Karpas-422 (cell line): Measurements from ENCODE around the gene CYP2D6. TPM values are rescaled to one million over a fixed set of nuclear protein-coding genes. Genes with fewer than 3 reads are reported as not detected.
"Not testable (repeated sequence)": the region's sequence is repeated elsewhere in the genome, so short reads cannot be mapped to it uniquely, and the experiment has no call there.

Source experiments
- DNase-seq: peaks from one replicate; pipeline ENCODE4 v3.0.0-alpha.2; 2015
- H2AFZ ChIP-seq: fragments of 200-600 bp; sonication (generic); 2 replicates; pipeline ENCODE4 v1.6.1; 2014; ENCODE audit warnings: antibody characterized with exemption, low read length, mixed read lengths
- H3K27ac ChIP-seq: fragments of 200-600 bp; sonication (generic); 2 replicates; pipeline ENCODE4 v1.5.1; 2014; ENCODE audit warnings: mild to moderate bottlenecking, low read length, moderate library complexity
- H3K27me3 ChIP-seq: fragments of 200-600 bp; sonication (generic); 2 replicates; pipeline ENCODE4 v1.6.1; 2014; ENCODE audit warnings: low read length, mixed read lengths
- H3K36me3 ChIP-seq: fragments of 200-600 bp; sonication (generic); 2 replicates; pipeline ENCODE4 v1.6.1; 2014; ENCODE audit warnings: low read length, mixed read lengths; ENCODE audit not compliant: insufficient read depth
- H3K4me1 ChIP-seq: fragments of 200-600 bp; sonication (generic); 2 replicates; pipeline ENCODE4 v1.6.1; 2014; ENCODE audit warnings: mild to moderate bottlenecking, low read length, mixed read lengths
- H3K4me2 ChIP-seq: fragments of 200-600 bp; sonication (generic); 2 replicates; pipeline ENCODE4 v1.6.1; 2014; ENCODE audit warnings: low read length, low read depth, mild to moderate bottlenecking; ENCODE audit not compliant: poor library complexity, severe bottlenecking
- H3K4me3 ChIP-seq: fragments of 200-600 bp; sonication (generic); 2 replicates; pipeline ENCODE4 v1.5.1; 2014; ENCODE audit warnings: mild to moderate bottlenecking, antibody characterized with exemption, low read length, mixed read lengths
- H3K79me2 ChIP-seq: fragments of 200-600 bp; sonication (generic); 2 replicates; pipeline ENCODE4 v1.6.1; 2014; ENCODE audit warnings: mild to moderate bottlenecking, low read length, mixed read lengths
- H3K9ac ChIP-seq: fragments of 200-600 bp; sonication (generic); 2 replicates; pipeline ENCODE4 v1.6.0; 2014; ENCODE audit warnings: low read length
- H3K9me2 ChIP-seq: fragments of 200-600 bp; sonication (generic), shearing (Covaris generic); replicated peaks from 2 replicates; pipeline ENCODE4 v1.6.0; 2014; ENCODE audit warnings: mild to moderate bottlenecking, low read length, moderate library complexity; ENCODE audit not compliant: insufficient read depth
- H3K9me3 ChIP-seq: fragments of 300-700, 200-600 bp; sonication (generic); 2 replicates; pipeline ENCODE4 v1.6.1; 2014; ENCODE audit warnings: low read length, mixed read lengths
- H4K20me1 ChIP-seq: fragments of 200-600 bp; sonication (generic); 2 replicates; pipeline ENCODE4 v1.6.1; 2014; ENCODE audit warnings: mild to moderate bottlenecking, antibody characterized with exemption, low read length, low read depth; ENCODE audit not compliant: insufficient read depth
- total RNA-seq: library from RNA; depleted of rRNA; stranded (reverse); fragments of >200 nt; shearing (Covaris generic); gene quantifications from 2 replicates; pipeline ENCODE4 v1.2.3, GENCODE V29; 2014; ENCODE audit warnings: low replicate concordance

Gene CYP2D6
- total RNA-seq, 1 experiment from 2014 or later = 2.9 TPM

DNA sequence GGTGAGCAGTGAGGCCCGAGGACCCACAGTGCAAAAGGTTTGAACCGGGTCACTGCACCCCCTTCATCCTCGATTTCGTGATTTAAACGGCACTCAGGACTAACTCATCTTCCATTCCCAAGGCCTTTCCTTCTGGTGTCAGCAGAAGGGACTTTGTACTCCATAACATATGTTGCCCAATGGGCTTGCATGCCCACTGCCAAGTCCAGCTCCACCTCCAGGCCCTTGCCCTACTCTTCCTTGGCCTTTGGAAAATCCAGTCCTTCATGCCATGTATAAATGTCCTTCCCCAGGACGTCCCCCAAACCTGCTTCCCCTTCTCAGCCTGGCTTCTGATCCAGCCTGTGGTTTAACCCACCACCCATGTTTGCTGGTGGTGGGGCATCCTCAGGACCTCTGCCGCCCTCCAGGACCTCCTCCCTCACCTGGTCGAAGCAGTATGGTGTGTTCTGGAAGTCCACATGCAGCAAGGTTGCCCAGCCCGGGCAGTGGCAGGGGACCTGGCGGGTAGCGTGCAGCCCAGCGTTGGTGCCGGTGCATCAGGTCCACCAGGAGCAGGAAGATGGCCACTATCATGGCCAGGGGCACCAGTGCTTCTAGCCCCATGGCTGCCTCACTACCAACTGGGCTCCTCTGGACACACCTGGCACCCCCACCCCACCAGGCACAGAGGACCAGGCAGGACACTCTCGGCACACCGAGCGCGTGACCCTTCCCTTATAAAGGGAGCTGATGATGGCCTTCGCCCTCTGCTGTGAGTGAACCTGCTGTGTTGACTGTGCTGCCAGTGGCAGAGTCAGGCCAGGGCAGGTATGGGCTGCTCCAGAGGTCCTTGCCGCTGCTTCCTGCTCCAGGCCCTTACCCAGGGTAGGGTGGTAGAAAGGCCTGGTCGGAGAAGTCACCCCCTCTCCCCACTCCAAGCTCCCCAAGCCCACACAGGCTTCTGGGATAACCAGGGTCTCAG lies 13.5 kb upstream of the CYP2D6 start:
- not testable (repeated sequence) for H3K4me3 ChIP-seq, H3K9me2 ChIP-seq, H3K4me1 ChIP-seq, H2AFZ ChIP-seq, H3K27me3 ChIP-seq, H3K27ac ChIP-seq, H3K9ac ChIP-seq, H3K4me2 ChIP-seq, H3K79me2 ChIP-seq, H3K9me3 ChIP-seq, H4K20me1 ChIP-seq, H3K36me3 ChIP-seq, DNase-seq

GRCh38 chr22:42142771-42143461 lies 12.3 kb upstream of the CYP2D6 start:
- H3K4me1 ChIP-seq = no peaks in the 10 kb centered on the region
- H3K9me2 ChIP-seq = no peaks in the 10 kb centered on the region
- no peaks in the 10 kb centered on the region for H3K9me3 ChIP-seq
- no peaks in the 10 kb centered on the region for H4K20me1 ChIP-seq
- no peaks in the 10 kb centered on the region; the same call in 1 of the 2 replicates for H3K36me3 ChIP-seq
- H3K27ac ChIP-seq = no peak overlapping the region
- no peak overlapping the region for H3K9ac ChIP-seq
- H3K4me3 ChIP-seq = no peak overlapping the region
- H3K79me2 ChIP-seq = no peaks in the 10 kb centered on the region
- H3K4me2 ChIP-seq = no peak overlapping the region
- DNase-seq = no peak
- H3K27me3 ChIP-seq = no peaks in the 10 kb centered on the region
- no peak overlapping the region for H2AFZ ChIP-seq

GRCh38 chr22:42141307-42142057 lies 10.9 kb upstream of the CYP2D6 start:
- H3K9ac ChIP-seq, H3K9me2 ChIP-seq, H3K27me3 ChIP-seq, H3K9me3 ChIP-seq, H3K4me2 ChIP-seq, H3K27ac ChIP-seq, DNase-seq, H3K4me3 ChIP-seq, H4K20me1 ChIP-seq, H2AFZ ChIP-seq, H3K4me1 ChIP-seq, H3K36me3 ChIP-seq, H3K79me2 ChIP-seq: not testable (repeated sequence)

- not testable (repeated sequence) for H3K9ac ChIP-seq, DNase-seq, H3K4me3 ChIP-seq, H3K4me1 ChIP-seq, H4K20me1 ChIP-seq, H3K27me3 ChIP-seq, H3K4me2 ChIP-seq, H3K27ac ChIP-seq, H3K79me2 ChIP-seq, H3K36me3 ChIP-seq, H3K9me3 ChIP-seq, H3K9me2 ChIP-seq, H2AFZ ChIP-seq
Measured at GRCh38 chr22:42140153-42140552, 9.5 kb upstream of the CYP2D6 start.

DNA sequence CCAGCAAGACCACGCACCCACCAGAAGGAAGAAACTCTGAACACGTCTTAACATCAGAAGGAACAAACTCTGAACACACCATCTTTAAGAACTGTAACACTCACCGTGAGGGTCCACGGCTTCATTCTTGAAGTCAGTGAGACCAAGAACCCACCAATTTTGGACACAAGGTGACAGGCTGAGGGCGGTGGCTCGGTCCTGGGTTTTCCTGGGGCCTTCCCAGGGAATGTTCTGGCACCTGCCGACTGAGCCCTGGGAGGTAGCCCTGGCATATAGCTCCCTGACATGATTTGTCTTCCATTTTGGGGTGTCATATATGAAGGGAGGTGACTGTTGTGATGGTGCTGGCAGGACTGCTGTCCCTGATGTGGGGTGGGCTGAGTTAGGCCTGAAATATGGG lies 8.9 kb upstream of the CYP2D6 start:
- H3K27ac ChIP-seq, H3K79me2 ChIP-seq, H3K4me3 ChIP-seq, H3K9me2 ChIP-seq, H2AFZ ChIP-seq, H4K20me1 ChIP-seq, H3K4me1 ChIP-seq, H3K36me3 ChIP-seq, H3K9ac ChIP-seq, H3K9me3 ChIP-seq, DNase-seq, H3K4me2 ChIP-seq, H3K27me3 ChIP-seq: not testable (repeated sequence)

- H3K9me3 ChIP-seq = no peaks in the 10 kb centered on the region
- no peak overlapping the region for H3K27ac ChIP-seq
- H3K9me2 ChIP-seq = no peaks in the 10 kb centered on the region
- H3K4me2 ChIP-seq = no peak overlapping the region
- no peaks in the 10 kb centered on the region for H3K4me1 ChIP-seq
- no peaks in the 10 kb centered on the region for H4K20me1 ChIP-seq
- no peak overlapping the region for H3K4me3 ChIP-seq
- H3K79me2 ChIP-seq = no peaks in the 10 kb centered on the region
- no peak overlapping the region for H2AFZ ChIP-seq
- no peaks in the 10 kb centered on the region for H3K27me3 ChIP-seq
- no peak for DNase-seq
- H3K9ac ChIP-seq = no peak overlapping the region
- H3K36me3 ChIP-seq = no peaks in the 10 kb centered on the region
Measured at GRCh38 chr22:42138972-42139371, 8.4 kb upstream of the CYP2D6 start.

GRCh38 chr22:42138122-42138770 lies 7.6 kb upstream of the CYP2D6 start:
- H3K36me3 ChIP-seq = no peaks in the 10 kb centered on the region
- H3K27me3 ChIP-seq = no peaks in the 10 kb centered on the region
- no peak overlapping the region for H2AFZ ChIP-seq
- no peak overlapping the region for H3K9ac ChIP-seq
- no peaks in the 10 kb centered on the region for H4K20me1 ChIP-seq
- no peaks in the 10 kb centered on the region for H3K4me1 ChIP-seq
- H3K9me2 ChIP-seq = no peaks in the 10 kb centered on the region
- no peak overlapping the region for H3K4me2 ChIP-seq
- H3K9me3 ChIP-seq = no peaks in the 10 kb centered on the region
- H3K4me3 ChIP-seq = no peak overlapping the region
- no peak for DNase-seq
- H3K79me2 ChIP-seq = no peaks in the 10 kb centered on the region
- no peak overlapping the region for H3K27ac ChIP-seq

GRCh38 chr22:42135688-42136087 lies 5.1 kb upstream of the CYP2D6 start:
- H3K4me1 ChIP-seq, H2AFZ ChIP-seq, H3K79me2 ChIP-seq, H3K36me3 ChIP-seq, H3K9ac ChIP-seq, H3K27ac ChIP-seq, H3K4me3 ChIP-seq, H3K9me2 ChIP-seq, H3K27me3 ChIP-seq, H3K4me2 ChIP-seq, H4K20me1 ChIP-seq, H3K9me3 ChIP-seq, DNase-seq: not testable (repeated sequence)
